ENCODE data around the gene CCM2. TPM values are rescaled to one million over a fixed set of nuclear protein-coding genes. Genes with fewer than 3 reads are reported as not detected.

Gene CCM2
- total RNA-seq, 3 donors from 2014 or later (not counting 1 experiment from before 2014, with no cell fraction given), result 66.2 to 104 (median 97.5) TPM

- no peak overlapping the region for H3K4me3 ChIP-seq (ENCODE audit: low read length)
- intact Hi-C loops (cut with micrococcal nuclease), result no loop called here
- no peaks in the 10 kb centered on the region for H3K27me3 ChIP-seq (ENCODE audit: control insufficient read depth, insufficient read depth, low read length)
- no peak overlapping the region for H3K27ac ChIP-seq (ENCODE audit: low read length)
- DNase-seq (no peak), ATAC-seq (no peak)
- peaks cover 41% of the 10 kb centered on the region for H3K4me1 ChIP-seq (ENCODE audit: control insufficient read depth, insufficient read depth, low read length)
- H3K9me3 ChIP-seq (ENCODE audit: control insufficient read depth, insufficient read depth, low read length), result no peaks in the 10 kb centered on the region
- Mint-ChIP-seq H3K27me3 (ENCODE audit: low read depth in 2 of 2) (no peaks in the 10 kb centered on the region), H3K4me3 (no peak overlapping the region), H3K4me1 (peaks cover 58 to 84% of the 10 kb centered on the region in 2 donors), H3K36me3 (no peaks in the 10 kb centered on the region), H3K27ac (peak overlapping the region; percentile 43 to 56), H3K9me3 (no peaks in the 10 kb centered on the region)
- WGBS (ENCODE audit: insufficient coverage), result 91% methylated on average over 16 of the region's 16 CpGs
- TF ChIP-seq CTCF (IDR thresholded peaks at IDR 0.05), result no peak
- peaks cover 69% of the 10 kb centered on the region for H3K36me3 ChIP-seq (ENCODE audit: control insufficient read depth, insufficient read depth, low read length)
Observed at GRCh38 chr7:45064047-45064725, 64.2 kb downstream of the CCM2 start.

- Mint-ChIP-seq H3K27ac (peak overlapping the region; percentile 56 to 70), H3K36me3 (no peaks in the 10 kb centered on the region), H3K27me3 (ENCODE audit: low read depth in 2 of 2) (no peaks in the 10 kb centered on the region), H3K4me1 (peaks cover 50 to 78% of the 10 kb centered on the region in 2 donors), H3K9me3 (no peaks in the 10 kb centered on the region), H3K4me3 (no peak overlapping the region)
- H3K27me3 ChIP-seq (ENCODE audit: control insufficient read depth, insufficient read depth, low read length), result no peaks in the 10 kb centered on the region
- DNase-seq (no peak), ATAC-seq (peak in 1 of 3 donors; percentile 3)
- H3K27ac ChIP-seq (ENCODE audit: low read length), result no peak overlapping the region
- no peak overlapping the region for H3K4me3 ChIP-seq (ENCODE audit: low read length)
- peaks cover 37% of the 10 kb centered on the region for H3K4me1 ChIP-seq (ENCODE audit: control insufficient read depth, insufficient read depth, low read length)
- WGBS (ENCODE audit: insufficient coverage), result 95% methylated on average over 12 of the region's 12 CpGs
- intact Hi-C loops (cut with micrococcal nuclease), result no loop called here
- peaks cover 76% of the 10 kb centered on the region for H3K36me3 ChIP-seq (ENCODE audit: control insufficient read depth, insufficient read depth, low read length)
- TF ChIP-seq CTCF (IDR thresholded peaks at IDR 0.05), result no peak
- no peaks in the 10 kb centered on the region for H3K9me3 ChIP-seq (ENCODE audit: control insufficient read depth, insufficient read depth, low read length)
Observed at GRCh38 chr7:45065031-45065995, 65.3 kb downstream of the CCM2 start.

GRCh38 chr7:45066409-45066808, 66.4 kb downstream of the CCM2 start:
- no peaks in the 10 kb centered on the region for H3K36me3 Mint-ChIP-seq
- no peak for TF ChIP-seq CTCF (IDR thresholded peaks at IDR 0.05)

More at GRCh38 chr7:45066409-45066808, 66.4 kb downstream of the CCM2 start:
- H3K27ac Mint-ChIP-seq, result peak overlapping the region; percentile 56 to 70
- DNase-seq, result no peak
- 63% methylated on average over 6 of the region's 7 CpGs for WGBS (ENCODE audit: insufficient coverage)
- H3K4me1 ChIP-seq (ENCODE audit: control insufficient read depth, insufficient read depth, low read length), result peaks cover 32% of the 10 kb centered on the region
- no peak overlapping the region for H3K4me3 Mint-ChIP-seq
- no peaks in the 10 kb centered on the region for H3K9me3 ChIP-seq (ENCODE audit: control insufficient read depth, insufficient read depth, low read length)
- H3K27me3 Mint-ChIP-seq (ENCODE audit: low read depth in 2 of 2), result no peaks in the 10 kb centered on the region
- ATAC-seq, result no peak
- no peaks in the 10 kb centered on the region for H3K27me3 ChIP-seq (ENCODE audit: control insufficient read depth, insufficient read depth, low read length)
- H3K27ac ChIP-seq (ENCODE audit: low read length), result no peak overlapping the region
- intact Hi-C loops (cut with micrococcal nuclease), result no loop called here
- H3K36me3 ChIP-seq (ENCODE audit: control insufficient read depth, insufficient read depth, low read length), result peaks cover 78% of the 10 kb centered on the region
- no peak overlapping the region for H3K4me3 ChIP-seq (ENCODE audit: low read length)
- H3K9me3 Mint-ChIP-seq, result no peaks in the 10 kb centered on the region
- H3K4me1 Mint-ChIP-seq, result peaks cover 40 to 69% of the 10 kb centered on the region in 2 donors
